Smooth muscle cell (in vitro differentiated cells): ENCODE measurements around the gene RFK. TPM values are rescaled to one million over a fixed set of nuclear protein-coding genes. Genes with fewer than 3 reads are reported as not detected.
A peak's percentile ranks its signal among the peaks of the same experiment; 100 is the strongest.

Experiments used
- DNase-seq: peaks from one replicate; lab custom pipeline; 2025; ENCODE audit not compliant: unreplicated experiment; lab: John Stamatoyannopoulos, UW
- H2AFZ ChIP-seq: fragments of 200-600 bp; sonication (generic); 2 replicates; pipeline ENCODE4 v1.6.0; 2016; ENCODE audit warnings: antibody characterized with exemption, low read depth, mild to moderate bottlenecking
- H3F3A ChIP-seq: fragments of 200-600 bp; sonication (generic); 2 replicates; pipeline ENCODE4 v1.6.0; 2017; ENCODE audit warnings: antibody characterized with exemption, low read depth
- H3K27ac ChIP-seq: fragments of 200-600 bp; sonication (generic); 2 replicates; pipeline ENCODE4 v1.5.1; 2016; ENCODE audit warnings: low read depth, mild to moderate bottlenecking
- H3K27me3 ChIP-seq: fragments of 200-600 bp; sonication (generic); 2 replicates; pipeline ENCODE4 v1.6.1; 2016; ENCODE audit warnings: low read depth, mild to moderate bottlenecking
- H3K36me3 ChIP-seq: fragments of 200-600 bp; sonication (generic); 2 replicates; pipeline ENCODE4 v1.5.1; 2016; ENCODE audit warnings: low read depth
- H3K4me1 ChIP-seq: fragments of 200-600 bp; sonication (generic); 2 replicates; pipeline ENCODE4 v1.5.1; 2016; ENCODE audit warnings: low read depth
- H3K4me2 ChIP-seq: fragments of 200-600 bp; sonication (generic); 2 replicates; pipeline ENCODE4 v1.6.0; 2016; ENCODE audit warnings: mild to moderate bottlenecking
- H3K4me3 ChIP-seq: fragments of 200-600 bp; sonication (generic); 2 replicates; pipeline ENCODE4 v1.5.1; 2016; ENCODE audit warnings: mild to moderate bottlenecking
- H3K79me2 ChIP-seq: fragments of 200-600 bp; sonication (generic); 2 replicates; pipeline ENCODE4 v1.6.0; 2016; ENCODE audit warnings: low read depth, mild to moderate bottlenecking
- H3K9ac ChIP-seq: fragments of 200-600 bp; sonication (generic); 2 replicates; pipeline ENCODE4 v1.6.0; 2016; ENCODE audit warnings: low read depth
- H3K9me3 ChIP-seq: fragments of 200-600 bp; sonication (generic); replicated peaks from 2 replicates; pipeline ENCODE4 v1.5.1; 2016; ENCODE audit warnings: low read depth
- H4K20me1 ChIP-seq: fragments of 200-600 bp; sonication (generic); 2 replicates; pipeline ENCODE4 v1.6.0; 2016; ENCODE audit warnings: low read depth
- WGBS: methylation state at CpG from one replicate; pipeline ENCODE4 v1.1.7; 2016; ENCODE audit warnings: low lambda C conversion rate; 5-methylcytosine and 5-hydroxymethylcytosine counted together
- polyA plus RNA-seq: library from polyadenylated mRNA; unstranded; fragments of >200 nt; fragmentation: Nextera tagmentation; extraction: Ambion mirVana; gene quantifications from 2 replicates; pipeline ENCODE4 v1.2.1, GENCODE V29; 2016
- total RNA-seq: library from RNA; depleted of rRNA; stranded (reverse); fragments of >200 nt; gene quantifications from 2 replicates; pipeline ENCODE4 v1.2.3, GENCODE V29; 2014
- TF ChIP-seq, protein P1 (sequence below): fragments of 200-600 bp; sonication (generic); IDR thresholded peaks from 2 replicates; pipeline ENCODE4 v1.5.1; 2017; ENCODE audit warnings: borderline replicate concordance, mild to moderate bottlenecking, antibody characterized with exemption; ENCODE audit not compliant: insufficient read depth, poor library complexity, severe bottlenecking

RFK gene
- total and polyA plus RNA-seq, 2 experiments from 2014 or later = 14.2 to 25.2 TPM

GRCh38 chr9:76396144-76396543, 1.9 kb upstream of the RFK start:
- no peak for DNase-seq
- TF ChIP-seq, protein P1, sequence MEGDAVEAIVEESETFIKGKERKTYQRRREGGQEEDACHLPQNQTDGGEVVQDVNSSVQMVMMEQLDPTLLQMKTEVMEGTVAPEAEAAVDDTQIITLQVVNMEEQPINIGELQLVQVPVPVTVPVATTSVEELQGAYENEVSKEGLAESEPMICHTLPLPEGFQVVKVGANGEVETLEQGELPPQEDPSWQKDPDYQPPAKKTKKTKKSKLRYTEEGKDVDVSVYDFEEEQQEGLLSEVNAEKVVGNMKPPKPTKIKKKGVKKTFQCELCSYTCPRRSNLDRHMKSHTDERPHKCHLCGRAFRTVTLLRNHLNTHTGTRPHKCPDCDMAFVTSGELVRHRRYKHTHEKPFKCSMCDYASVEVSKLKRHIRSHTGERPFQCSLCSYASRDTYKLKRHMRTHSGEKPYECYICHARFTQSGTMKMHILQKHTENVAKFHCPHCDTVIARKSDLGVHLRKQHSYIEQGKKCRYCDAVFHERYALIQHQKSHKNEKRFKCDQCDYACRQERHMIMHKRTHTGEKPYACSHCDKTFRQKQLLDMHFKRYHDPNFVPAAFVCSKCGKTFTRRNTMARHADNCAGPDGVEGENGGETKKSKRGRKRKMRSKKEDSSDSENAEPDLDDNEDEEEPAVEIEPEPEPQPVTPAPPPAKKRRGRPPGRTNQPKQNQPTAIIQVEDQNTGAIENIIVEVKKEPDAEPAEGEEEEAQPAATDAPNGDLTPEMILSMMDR = no peak
- H3K4me2 ChIP-seq = no peak overlapping the region
- H3K79me2 ChIP-seq = no peaks in the 10 kb centered on the region
- no peak overlapping the region for H2AFZ ChIP-seq
- no peaks in the 10 kb centered on the region for H4K20me1 ChIP-seq
- WGBS = 85% methylated on average over 6 of the region's 6 CpGs
- no peak overlapping the region for H3K9ac ChIP-seq
- H3K27me3 ChIP-seq = no peaks in the 10 kb centered on the region
- peaks cover 6% of the 10 kb centered on the region for H3K4me1 ChIP-seq
- H3K36me3 ChIP-seq = no peaks in the 10 kb centered on the region
- peaks cover 9% of the 10 kb centered on the region for H3F3A ChIP-seq
- H3K27ac ChIP-seq = no peak overlapping the region
- H3K4me3 ChIP-seq = no peak overlapping the region
- no peaks in the 10 kb centered on the region for H3K9me3 ChIP-seq

GRCh38 chr9:76395381-76395780, 1.2 kb upstream of the RFK start:
- no peaks in the 10 kb centered on the region for H3K9me3 ChIP-seq
- H3K79me2 ChIP-seq = no peaks in the 10 kb centered on the region
- H3F3A ChIP-seq = peaks cover 9% of the 10 kb centered on the region
- no peak overlapping the region for H3K9ac ChIP-seq
- WGBS = 87% methylated on average over 10 of the region's 10 CpGs
- no peaks in the 10 kb centered on the region for H3K27me3 ChIP-seq
- TF ChIP-seq, protein P1 = no peak
- H3K36me3 ChIP-seq = no peaks in the 10 kb centered on the region
- DNase-seq = no peak
- peak overlapping the region; percentile 86 for H3K4me3 ChIP-seq
- H2AFZ ChIP-seq = peak overlapping the region; percentile 97
- peaks cover 6% of the 10 kb centered on the region for H3K4me1 ChIP-seq
- peak overlapping the region; percentile 96 for H3K27ac ChIP-seq
- no peaks in the 10 kb centered on the region for H4K20me1 ChIP-seq
- H3K4me2 ChIP-seq = peak overlapping the region; percentile 89

DNA sequence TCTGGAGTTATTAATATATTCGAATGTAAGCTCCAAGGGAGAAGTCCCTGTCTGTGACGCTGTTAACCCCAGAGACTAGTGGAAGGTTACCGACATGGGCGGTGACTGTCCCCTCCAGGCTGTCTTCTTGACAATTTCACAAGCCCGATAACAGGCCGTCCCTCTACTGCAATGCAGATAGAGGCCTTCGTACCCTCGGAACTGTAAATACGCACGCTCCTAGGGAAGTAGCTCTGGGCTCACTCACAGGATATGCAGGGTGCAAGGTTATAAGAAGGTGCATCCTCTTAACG, 680 bp upstream of the RFK start:
- no peaks in the 10 kb centered on the region for H3K27me3 ChIP-seq
- WGBS = 2% methylated on average over 11 of the region's 11 CpGs
- peak overlapping the region; percentile 97 for H2AFZ ChIP-seq

DNA sequence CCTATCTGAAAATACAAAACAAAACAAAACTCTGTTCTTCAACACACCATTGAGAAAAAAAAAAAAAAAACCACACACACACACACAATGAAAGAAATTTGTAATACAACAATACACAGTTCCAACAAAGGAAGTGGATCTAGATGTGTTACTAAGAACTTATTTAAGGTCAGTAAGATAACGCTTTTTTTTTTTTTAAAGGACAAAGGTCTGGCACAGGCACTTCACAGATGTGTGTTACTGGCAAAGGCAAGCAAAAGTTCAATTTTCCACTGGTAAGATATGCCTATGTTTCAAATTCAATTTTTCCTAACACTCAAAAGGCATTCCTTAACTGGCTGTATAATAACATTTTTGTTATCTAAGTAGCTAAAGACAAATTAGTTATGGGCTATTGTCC, 3.6 kb downstream of the RFK start:
- H3K36me3 ChIP-seq = no peaks in the 10 kb centered on the region
- H3K4me2 ChIP-seq = no peak overlapping the region
- no peaks in the 10 kb centered on the region for H3K27me3 ChIP-seq
- no peak overlapping the region for H3K9ac ChIP-seq
- no peak overlapping the region for H2AFZ ChIP-seq
- DNase-seq = no peak
- H3F3A ChIP-seq = peaks cover 4% of the 10 kb centered on the region
- H3K4me3 ChIP-seq = no peak overlapping the region
- WGBS = 98% methylated on average over 1 of the region's 1 CpG
- H3K4me1 ChIP-seq = peaks cover 6% of the 10 kb centered on the region
- H3K9me3 ChIP-seq = no peaks in the 10 kb centered on the region
- no peak overlapping the region for H3K27ac ChIP-seq
- no peaks in the 10 kb centered on the region for H4K20me1 ChIP-seq
- TF ChIP-seq, protein P1 = no peak
- no peaks in the 10 kb centered on the region for H3K79me2 ChIP-seq

More for the DNA sequence above, 680 bp upstream of the RFK start:
- peaks cover 9% of the 10 kb centered on the region for H3F3A ChIP-seq
- TF ChIP-seq, protein P1 = no peak
- H3K9ac ChIP-seq = peak overlapping the region; percentile 91
- H3K4me1 ChIP-seq = peaks cover 6% of the 10 kb centered on the region
- peak overlapping the region; percentile 86 for H3K4me3 ChIP-seq
- H3K9me3 ChIP-seq = no peaks in the 10 kb centered on the region
- H3K79me2 ChIP-seq = no peaks in the 10 kb centered on the region
- H3K27ac ChIP-seq = peak overlapping the region; percentile 96
- no peaks in the 10 kb centered on the region for H3K36me3 ChIP-seq
- no peaks in the 10 kb centered on the region for H4K20me1 ChIP-seq
- DNase-seq = no peak
- H3K4me2 ChIP-seq = peak overlapping the region; percentile 89
